ENCODE data around the gene SSBP4. TPM values are rescaled to one million over a fixed set of nuclear protein-coding genes. Genes with fewer than 3 reads are reported as not detected.

SSBP4 gene
- total and polyA plus RNA-seq, 9 of the 15 experiments (the other 6 are each of a cell fraction or from before 2014, with no cell fraction given) = 1.1 to 189 (median 39.0) TPM

DNA sequence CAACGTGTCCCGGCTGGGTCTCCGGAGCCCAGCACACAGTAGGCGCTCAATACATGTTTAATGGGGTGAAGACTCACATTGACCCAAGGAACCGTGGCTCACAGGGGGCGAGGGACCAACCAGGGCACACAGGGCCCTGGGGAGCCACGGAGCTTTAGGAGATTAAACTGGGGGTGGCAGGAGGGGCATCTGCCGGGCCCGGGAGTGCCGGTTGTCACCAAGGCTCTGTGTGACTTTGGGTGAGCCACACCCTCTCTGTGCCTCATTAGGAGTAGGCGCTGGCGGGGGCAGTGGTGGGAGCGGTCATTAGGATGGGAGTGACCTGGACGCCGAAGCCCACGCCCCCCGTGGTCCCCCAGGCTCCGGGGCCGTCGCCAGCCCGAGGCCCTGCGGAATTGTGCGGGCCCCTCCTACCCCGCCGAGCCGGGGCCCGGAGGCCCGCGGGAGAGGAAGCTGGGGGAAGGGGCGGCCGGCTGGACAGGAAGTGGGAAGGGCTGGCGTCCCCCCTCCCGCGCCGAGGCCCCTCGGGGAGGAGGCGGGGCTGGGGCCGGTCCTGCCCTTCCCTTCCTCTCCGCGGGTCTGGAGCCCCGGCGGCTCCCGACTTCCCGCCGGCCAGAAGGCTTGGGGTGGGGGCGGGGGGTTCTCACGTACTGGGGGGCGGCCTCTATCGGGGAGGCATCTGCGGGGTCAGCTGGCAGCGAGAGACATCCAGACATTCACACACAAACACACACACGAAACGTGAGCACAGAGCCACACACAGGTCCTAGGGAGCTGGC is 1.8 kb upstream of the SSBP4 start (continued):
- TF ChIP-seq, protein P1, sequence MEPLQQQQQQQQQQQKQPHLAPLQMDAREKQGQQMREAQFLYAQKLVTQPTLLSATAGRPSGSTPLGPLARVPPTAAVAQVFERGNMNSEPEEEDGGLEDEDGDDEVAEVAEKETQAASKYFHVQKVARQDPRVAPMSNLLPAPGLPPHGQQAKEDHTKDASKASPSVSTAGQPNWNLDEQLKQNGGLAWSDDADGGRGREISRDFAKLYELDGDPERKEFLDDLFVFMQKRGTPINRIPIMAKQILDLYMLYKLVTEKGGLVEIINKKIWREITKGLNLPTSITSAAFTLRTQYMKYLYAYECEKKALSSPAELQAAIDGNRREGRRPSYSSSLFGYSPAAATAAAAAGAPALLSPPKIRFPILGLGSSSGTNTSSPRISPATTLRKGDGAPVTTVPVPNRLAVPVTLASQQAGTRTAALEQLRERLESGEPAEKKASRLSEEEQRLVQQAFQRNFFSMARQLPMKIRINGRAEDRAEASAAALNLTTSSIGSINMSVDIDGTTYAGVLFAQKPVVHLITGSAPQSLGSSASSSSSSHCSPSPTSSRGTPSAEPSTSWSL (CRISPR knock-in tag; IDR thresholded peaks at IDR 0.05; ENCODE audit: borderline replicate concordance) = 0 out of 2 replicates have a peak, but pooled peaks have one; percentile 43
- TF ChIP-seq ETV6 (IDR thresholded peaks at IDR 0.05; ENCODE audit: borderline replicate concordance in 1 of 2, low read depth in 2 of 2, low read length in 1 of 2) = peak in 1 of 2 experiments; percentile 77; a peak in 1 of 4 replicates
- no peak for TF ChIP-seq ETV6 (CRISPR knock-in tag; IDR thresholded peaks at IDR 0.05; ENCODE audit: borderline replicate concordance)
- no peak for TF ChIP-seq SAFB2 (IDR thresholded peaks at IDR 0.05; ENCODE audit: borderline replicate concordance, low read depth, low read length, severe bottlenecking)
- no peak for TF ChIP-seq ILK (tag; IDR thresholded peaks at IDR 0.05; ENCODE audit: borderline replicate concordance, low read depth)
- TF ChIP-seq ZNF121 (CRISPR knock-in tag; conservative IDR thresholded peaks at IDR 0.05) = no peak
- TF ChIP-seq, protein P2, sequence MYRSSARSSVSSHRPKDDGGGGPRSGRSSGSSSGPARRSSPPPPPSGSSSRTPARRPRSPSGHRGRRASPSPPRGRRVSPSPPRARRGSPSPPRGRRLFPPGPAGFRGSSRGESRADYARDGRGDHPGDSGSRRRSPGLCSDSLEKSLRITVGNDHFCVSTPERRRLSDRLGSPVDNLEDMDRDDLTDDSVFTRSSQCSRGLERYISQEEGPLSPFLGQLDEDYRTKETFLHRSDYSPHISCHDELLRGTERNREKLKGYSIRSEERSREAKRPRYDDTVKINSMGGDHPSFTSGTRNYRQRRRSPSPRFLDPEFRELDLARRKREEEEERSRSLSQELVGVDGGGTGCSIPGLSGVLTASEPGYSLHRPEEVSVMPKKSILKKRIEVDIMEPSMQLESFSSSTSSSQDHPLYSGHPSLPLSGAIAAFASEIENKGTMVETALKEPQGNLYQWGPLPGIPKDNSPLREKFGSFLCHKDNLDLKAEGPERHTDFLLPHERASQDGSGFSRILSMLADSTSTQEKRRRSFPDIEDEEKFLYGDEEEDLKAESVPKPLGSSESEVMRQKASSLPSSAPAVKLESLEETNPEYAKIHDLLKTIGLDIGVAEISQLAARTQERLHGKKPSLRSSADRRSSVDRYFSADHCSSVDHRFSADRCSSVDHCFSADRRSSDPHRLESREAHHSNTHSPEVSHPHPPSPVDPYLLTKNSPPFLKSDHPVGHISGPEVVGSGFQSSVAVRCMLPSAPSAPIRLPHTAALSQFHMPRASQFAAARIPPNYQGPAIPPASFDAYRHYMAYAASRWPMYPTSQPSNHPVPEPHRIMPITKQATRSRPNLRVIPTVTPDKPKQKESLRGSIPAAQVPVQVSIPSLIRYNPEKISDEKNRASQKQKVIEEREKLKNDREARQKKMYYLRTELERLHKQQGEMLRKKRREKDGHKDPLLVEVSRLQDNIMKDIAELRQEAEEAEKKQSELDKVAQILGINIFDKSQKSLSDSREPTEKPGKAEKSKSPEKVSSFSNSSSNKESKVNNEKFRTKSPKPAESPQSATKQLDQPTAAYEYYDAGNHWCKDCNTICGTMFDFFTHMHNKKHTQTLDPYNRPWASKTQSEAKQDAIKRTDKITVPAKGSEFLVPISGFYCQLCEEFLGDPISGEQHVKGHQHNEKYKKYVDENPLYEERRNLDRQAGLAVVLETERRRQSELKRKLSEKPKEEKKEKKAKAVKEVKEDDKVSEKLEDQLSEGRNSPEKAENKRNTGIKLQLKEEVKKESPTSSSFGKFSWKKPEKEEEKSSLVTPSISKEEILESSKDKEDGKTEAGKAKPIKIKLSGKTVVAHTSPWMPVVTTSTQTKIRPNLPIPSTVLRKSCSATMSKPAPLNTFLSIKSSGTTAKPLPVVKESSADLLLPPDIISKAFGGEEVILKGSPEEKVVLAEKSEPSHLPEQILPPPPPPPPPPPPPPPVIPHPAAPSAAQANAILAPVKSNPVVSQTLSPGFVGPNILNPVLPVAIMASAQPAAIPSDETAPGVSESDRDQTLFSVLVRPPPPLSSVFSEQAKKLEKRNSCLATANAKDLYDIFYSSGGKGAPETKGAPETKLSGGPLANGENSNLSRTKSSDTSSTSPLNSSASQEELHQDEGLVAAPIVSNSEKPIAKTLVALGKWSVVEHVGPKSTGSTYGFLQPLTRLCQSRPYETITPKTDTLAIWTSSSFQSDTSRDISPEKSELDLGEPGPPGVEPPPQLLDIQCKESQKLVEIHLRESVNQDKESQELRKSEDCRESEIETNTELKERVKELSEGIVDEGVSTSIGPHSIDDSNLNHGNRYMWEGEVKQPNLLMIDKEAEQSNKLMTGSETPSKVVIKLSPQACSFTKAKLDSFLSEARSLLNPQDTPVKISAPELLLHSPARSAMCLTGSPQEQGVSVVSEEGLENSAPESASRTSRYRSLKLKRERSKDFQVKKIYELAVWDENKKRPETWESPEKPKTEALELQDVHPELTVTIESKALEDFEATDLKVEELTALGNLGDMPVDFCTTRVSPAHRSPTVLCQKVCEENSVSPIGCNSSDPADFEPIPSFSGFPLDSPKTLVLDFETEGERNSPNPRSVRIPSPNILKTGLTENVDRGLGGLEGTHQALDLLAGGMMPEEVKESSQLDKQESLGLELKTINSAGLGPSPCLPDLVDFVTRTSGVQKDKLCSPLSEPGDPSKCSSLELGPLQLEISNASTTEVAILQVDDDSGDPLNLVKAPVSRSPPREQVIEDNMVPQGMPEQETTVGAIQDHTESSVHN (IDR thresholded peaks at IDR 0.05; ENCODE audit: borderline replicate concordance in 1 of 2, low read depth in 1 of 2) = peak in 1 of 2 experiments; percentile 28; a peak in 1 of 4 replicates
- TF ChIP-seq, protein P3, sequence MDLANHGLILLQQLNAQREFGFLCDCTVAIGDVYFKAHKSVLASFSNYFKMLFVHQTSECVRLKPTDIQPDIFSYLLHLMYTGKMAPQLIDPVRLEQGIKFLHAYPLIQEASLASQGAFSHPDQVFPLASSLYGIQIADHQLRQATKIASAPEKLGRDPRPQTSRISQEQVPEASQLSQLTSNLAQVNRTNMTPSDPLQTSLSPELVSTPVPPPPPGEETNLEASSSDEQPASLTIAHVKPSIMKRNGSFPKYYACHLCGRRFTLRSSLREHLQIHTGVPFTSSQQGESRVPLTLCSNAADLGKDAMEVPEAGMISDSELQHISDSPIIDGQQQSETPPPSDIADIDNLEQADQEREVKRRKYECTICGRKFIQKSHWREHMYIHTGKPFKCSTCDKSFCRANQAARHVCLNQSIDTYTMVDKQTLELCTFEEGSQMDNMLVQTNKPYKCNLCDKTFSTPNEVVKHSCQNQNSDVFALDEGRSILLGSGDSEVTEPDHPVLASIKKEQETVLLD (IDR thresholded peaks at IDR 0.05) = 0 out of 2 replicates have a peak, but pooled peaks have one; percentile 19
- no peak for TF ChIP-seq ARHGAP35 (IDR thresholded peaks at IDR 0.05; ENCODE audit: partially characterized antibody)
- TF ChIP-seq ESRRA (IDR thresholded peaks at IDR 0.05; ENCODE audit: borderline replicate concordance, low read depth) = no peak; the same call in 1 of the 2 replicates
- no peak for TF ChIP-seq CAMTA2 (CRISPR knock-in tag; conservative IDR thresholded peaks at IDR 0.05)
- TF ChIP-seq SUPT5H (IDR thresholded peaks at IDR 0.05) = no peak
- no peak for TF ChIP-seq ZBED1 (IDR thresholded peaks at IDR 0.05)
- peak; percentile 68 for TF ChIP-seq HMGN3 (IDR thresholded peaks at IDR 0.05; ENCODE audit: borderline replicate concordance, extremely low read depth, insufficient read length, low read depth, low read length)
- peak; percentile 94 for TF ChIP-seq ZFP36 (IDR thresholded peaks at IDR 0.05; ENCODE audit: low read depth, low read length, partially characterized antibody)
- TF ChIP-seq CREBBP (IDR thresholded peaks at IDR 0.05; ENCODE audit: low read depth, low read length) = no peak

Data from K562 (cell line).